Testis (tissue), 2 donors: ENCODE results near the gene R3HDM4.

Source experiments
- POLR2A ChIP-seq: fragments of 450-650 bp; IDR thresholded peaks from one replicate; pipeline ENCODE4 v1.6.1; 2017; ENCODE audit warnings: antibody characterized with exemption, mild to moderate bottlenecking, moderate library complexity
- TF ChIP-seq, protein P1 (sequence below), 3 experiments: fragments of 450-650 bp in 2 of 3; fragments of 200-600 bp in 1 of 3; sonication (generic) in 1 of 3; IDR thresholded peaks; one replicate each; pipeline ENCODE4 v1.5.1; 2016 to 2019; ENCODE audit warnings: antibody characterized with exemption in 3 of 3, mild to moderate bottlenecking in 2 of 3, moderate library complexity in 1 of 3

DNA sequence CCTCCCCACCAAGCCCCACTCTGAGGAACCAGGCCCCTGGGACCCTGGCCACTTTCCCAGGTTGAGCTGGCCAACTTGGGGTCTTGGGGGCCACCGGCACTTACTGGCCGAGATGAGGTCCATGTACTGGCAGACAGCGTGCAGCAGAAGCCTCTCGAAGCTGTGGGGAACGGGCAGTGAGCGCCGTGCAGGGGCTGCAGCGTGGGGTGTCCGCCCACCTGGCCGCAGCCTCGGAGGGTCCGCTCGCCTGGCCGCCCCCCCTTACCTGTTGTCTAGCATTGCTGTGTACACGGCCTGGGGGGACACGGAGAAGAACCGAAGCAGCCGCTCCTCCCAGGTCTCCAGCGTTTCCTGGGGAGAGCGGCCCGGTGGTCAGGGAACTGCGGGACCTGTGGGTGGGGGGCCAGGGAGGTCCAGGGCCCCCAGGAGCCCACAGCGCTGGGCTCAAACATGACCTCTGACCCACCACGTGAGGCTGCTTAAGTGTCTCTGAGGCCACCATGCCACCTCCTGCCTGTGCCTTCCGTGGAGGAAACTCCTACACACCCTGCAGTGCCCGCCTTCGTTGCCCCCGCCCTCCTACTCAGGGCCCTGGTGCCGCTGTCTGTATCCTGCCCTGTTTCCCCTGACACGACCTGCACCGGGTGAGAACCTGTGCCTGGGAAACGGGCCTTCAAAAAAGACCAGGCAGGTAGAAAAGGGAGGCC, 13.5 kb downstream of the R3HDM4 start:
- TF ChIP-seq POLR2A, result no peak
- TF ChIP-seq, protein P1, sequence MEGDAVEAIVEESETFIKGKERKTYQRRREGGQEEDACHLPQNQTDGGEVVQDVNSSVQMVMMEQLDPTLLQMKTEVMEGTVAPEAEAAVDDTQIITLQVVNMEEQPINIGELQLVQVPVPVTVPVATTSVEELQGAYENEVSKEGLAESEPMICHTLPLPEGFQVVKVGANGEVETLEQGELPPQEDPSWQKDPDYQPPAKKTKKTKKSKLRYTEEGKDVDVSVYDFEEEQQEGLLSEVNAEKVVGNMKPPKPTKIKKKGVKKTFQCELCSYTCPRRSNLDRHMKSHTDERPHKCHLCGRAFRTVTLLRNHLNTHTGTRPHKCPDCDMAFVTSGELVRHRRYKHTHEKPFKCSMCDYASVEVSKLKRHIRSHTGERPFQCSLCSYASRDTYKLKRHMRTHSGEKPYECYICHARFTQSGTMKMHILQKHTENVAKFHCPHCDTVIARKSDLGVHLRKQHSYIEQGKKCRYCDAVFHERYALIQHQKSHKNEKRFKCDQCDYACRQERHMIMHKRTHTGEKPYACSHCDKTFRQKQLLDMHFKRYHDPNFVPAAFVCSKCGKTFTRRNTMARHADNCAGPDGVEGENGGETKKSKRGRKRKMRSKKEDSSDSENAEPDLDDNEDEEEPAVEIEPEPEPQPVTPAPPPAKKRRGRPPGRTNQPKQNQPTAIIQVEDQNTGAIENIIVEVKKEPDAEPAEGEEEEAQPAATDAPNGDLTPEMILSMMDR (IDR thresholded peaks at IDR 0.05), result no peak
